Measurements from ENCODE around the gene PRIM2. TPM values are rescaled to one million over a fixed set of nuclear protein-coding genes. Genes with fewer than 3 reads are reported as not detected.
"Not testable (repeated sequence)": the region's sequence is repeated elsewhere in the genome, so short reads cannot be mapped to it uniquely, and the experiment has no call there.

Gene PRIM2
- total and polyA plus RNA-seq, 11 donors, result 1.6 to 5.4 (median 4.4) TPM

- DNase-seq; H3K27ac ChIP-seq; H3K9me3 ChIP-seq; H3K4me1 ChIP-seq; H3K4me3 ChIP-seq; H3K36me3 ChIP-seq; H3K27me3 ChIP-seq; intact Hi-C loops (cut with DNase I); ATAC-seq: not testable (repeated sequence)
- peak in 5 of 12 donors; percentile 10 to 29 (median 20) for TF ChIP-seq CTCF (IDR thresholded peaks at IDR 0.05)
These were observed 262.1 kb downstream of the PRIM2 start for GRCh38 chr6:57579489-57579888.

- H3K9me3 ChIP-seq; H3K27me3 ChIP-seq; H3K36me3 ChIP-seq; intact Hi-C loops (cut with DNase I); DNase-seq; H3K4me3 ChIP-seq; H3K4me1 ChIP-seq; H3K27ac ChIP-seq; ATAC-seq: not testable (repeated sequence)
- WGBS, 4 donors, result 68 to 88% (median 76%) methylated on average over 3 of the region's 3 CpGs
These were observed 264.2 kb downstream of the PRIM2 start for GRCh38 chr6:57581586-57581985.

GRCh38 chr6:57601105-57601504, 283.7 kb downstream of the PRIM2 start:
- H3K36me3 ChIP-seq; DNase-seq; H3K27me3 ChIP-seq; H3K9me3 ChIP-seq; H3K4me1 ChIP-seq; intact Hi-C loops (cut with DNase I); H3K4me3 ChIP-seq; H3K27ac ChIP-seq: not testable (repeated sequence)
- WGBS, 4 donors, result 49 to 59% (median 52%) methylated on average over 3 of the region's 3 CpGs
- ATAC-seq, result peak in 1 of 4 donors; percentile 20

- ATAC-seq; H3K4me3 ChIP-seq; H3K9me3 ChIP-seq; H3K4me1 ChIP-seq; H3K27ac ChIP-seq; H3K36me3 ChIP-seq; H3K27me3 ChIP-seq; DNase-seq; intact Hi-C loops (cut with DNase I): not testable (repeated sequence)
These were observed 287.9 kb downstream of the PRIM2 start for GRCh38 chr6:57605303-57605702.

GRCh38 chr6:57606331-57606730, 288.9 kb downstream of the PRIM2 start:
- H3K36me3 ChIP-seq; H3K27ac ChIP-seq; DNase-seq; H3K4me1 ChIP-seq; H3K9me3 ChIP-seq; H3K4me3 ChIP-seq; intact Hi-C loops (cut with DNase I); ATAC-seq; H3K27me3 ChIP-seq: not testable (repeated sequence)
- WGBS, 4 donors, result 90 to 94% (median 92%) methylated on average over 3 of the region's 3 CpGs

- ATAC-seq; H3K27me3 ChIP-seq; DNase-seq; H3K9me3 ChIP-seq; H3K36me3 ChIP-seq; H3K4me3 ChIP-seq; intact Hi-C loops (cut with DNase I); H3K4me1 ChIP-seq; H3K27ac ChIP-seq: not testable (repeated sequence)
- 94 to 100% (median 98%) methylated on average over 1 to 2 of the region's 2 CpGs for WGBS, 4 donors
These were observed 293.2 kb downstream of the PRIM2 start for GRCh38 chr6:57610612-57611011.

GRCh38 chr6:57618959-57619358, 301.5 kb downstream of the PRIM2 start:
- ATAC-seq; H3K27me3 ChIP-seq; H3K27ac ChIP-seq; DNase-seq; H3K4me3 ChIP-seq; H3K9me3 ChIP-seq; H3K36me3 ChIP-seq; intact Hi-C loops (cut with DNase I); H3K4me1 ChIP-seq: not testable (repeated sequence)
- 92 to 99% (median 96%) methylated on average over 5 to 6 of the region's 6 CpGs for WGBS, 4 donors

GRCh38 chr6:57631773-57632172, 314.3 kb downstream of the PRIM2 start:
- DNase-seq; H3K27ac ChIP-seq; H3K27me3 ChIP-seq; H3K36me3 ChIP-seq; intact Hi-C loops (cut with DNase I); ATAC-seq; H3K4me3 ChIP-seq; H3K4me1 ChIP-seq; H3K9me3 ChIP-seq: not testable (repeated sequence)
- WGBS, 4 donors, result 80 to 100% (median 96%) methylated on average over 1 of the region's 1 CpG

- DNase-seq, H3K27ac ChIP-seq: not testable (repeated sequence)
These were observed 341.1 kb downstream of the PRIM2 start for GRCh38 chr6:57658526-57658925.

GRCh38 chr6:57659794-57660193, 342.4 kb downstream of the PRIM2 start:
- H3K27ac ChIP-seq; H3K36me3 ChIP-seq; DNase-seq; H3K4me3 ChIP-seq; ATAC-seq; intact Hi-C loops (cut with DNase I); H3K27me3 ChIP-seq; H3K4me1 ChIP-seq; H3K9me3 ChIP-seq: not testable (repeated sequence)
- WGBS, 4 donors, result 71 to 80% (median 74%) methylated on average over 2 of the region's 2 CpGs

More at GRCh38 chr6:57658526-57658925, 341.1 kb downstream of the PRIM2 start:
- H3K36me3 ChIP-seq; H3K27me3 ChIP-seq; H3K9me3 ChIP-seq; H3K4me3 ChIP-seq; ATAC-seq; H3K4me1 ChIP-seq; intact Hi-C loops (cut with DNase I): not testable (repeated sequence)
- WGBS, 4 donors, result 43 to 100% (median 83%) methylated on average over 2 of the region's 2 CpGs

- 78 to 82% (median 80%) methylated on average over 1 of the region's 1 CpG for WGBS, 4 donors
These were observed 343.5 kb downstream of the PRIM2 start for GRCh38 chr6:57660940-57661339.

More at GRCh38 chr6:57660940-57661339, 343.5 kb downstream of the PRIM2 start:
- H3K27ac ChIP-seq; H3K27me3 ChIP-seq; H3K4me1 ChIP-seq; H3K4me3 ChIP-seq; H3K36me3 ChIP-seq; DNase-seq; ATAC-seq; intact Hi-C loops (cut with DNase I); H3K9me3 ChIP-seq: not testable (repeated sequence)
